ENCODE data around the gene GFAP. TPM values are rescaled to one million over a fixed set of nuclear protein-coding genes. Genes with fewer than 3 reads are reported as not detected.

Gene GFAP
- total RNA-seq, 1 donor from 2014 or later: 0.09 TPM

DNA sequence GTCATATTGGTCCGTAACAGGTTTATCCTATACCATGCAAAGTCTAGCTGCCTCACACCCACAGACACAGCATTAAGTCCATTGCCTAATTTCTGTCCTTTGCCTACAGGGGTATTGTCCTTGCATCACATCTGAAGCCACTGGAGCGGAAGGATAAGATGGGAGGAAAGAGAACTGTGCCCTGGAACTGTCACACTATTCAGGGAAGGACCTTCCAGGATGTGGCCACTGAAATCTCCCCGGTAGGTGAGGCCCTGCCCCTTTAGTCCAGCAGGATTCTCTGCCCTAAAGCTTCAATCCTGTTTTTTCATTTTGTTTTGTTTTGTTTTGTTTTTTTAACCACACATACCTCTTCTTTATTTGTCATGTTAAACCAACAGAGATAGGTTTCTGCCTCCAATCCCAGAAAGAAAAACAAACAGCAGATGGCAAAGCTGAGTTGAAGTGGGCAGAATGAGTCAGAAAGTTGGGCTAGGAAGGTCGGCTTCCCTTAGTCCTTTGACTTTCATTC, 13.8 kb downstream of the GFAP start:
- no peak for DNase-seq (ENCODE audit: low spot score)

DNA sequence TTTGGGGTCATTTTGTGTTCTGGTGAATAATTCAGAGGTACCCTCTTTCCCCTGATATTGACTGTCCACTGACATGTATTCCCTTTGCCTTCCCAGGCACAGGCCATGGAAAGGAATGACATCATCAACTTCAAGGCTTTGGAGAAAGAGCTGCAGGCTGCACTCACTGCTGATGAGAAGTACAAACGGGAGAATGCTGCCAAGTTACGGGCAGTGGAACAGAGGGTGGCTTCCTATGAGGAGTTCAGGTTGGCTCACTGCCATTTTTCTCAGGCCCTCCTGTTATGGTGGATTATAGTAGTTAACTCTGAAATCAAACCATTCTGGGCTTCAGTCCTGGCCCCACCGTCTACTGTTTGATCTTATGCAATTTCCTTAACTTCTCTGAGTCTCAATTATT, 14.4 kb downstream of the GFAP start:
- DNase-seq (ENCODE audit: low spot score): no peak

DNA sequence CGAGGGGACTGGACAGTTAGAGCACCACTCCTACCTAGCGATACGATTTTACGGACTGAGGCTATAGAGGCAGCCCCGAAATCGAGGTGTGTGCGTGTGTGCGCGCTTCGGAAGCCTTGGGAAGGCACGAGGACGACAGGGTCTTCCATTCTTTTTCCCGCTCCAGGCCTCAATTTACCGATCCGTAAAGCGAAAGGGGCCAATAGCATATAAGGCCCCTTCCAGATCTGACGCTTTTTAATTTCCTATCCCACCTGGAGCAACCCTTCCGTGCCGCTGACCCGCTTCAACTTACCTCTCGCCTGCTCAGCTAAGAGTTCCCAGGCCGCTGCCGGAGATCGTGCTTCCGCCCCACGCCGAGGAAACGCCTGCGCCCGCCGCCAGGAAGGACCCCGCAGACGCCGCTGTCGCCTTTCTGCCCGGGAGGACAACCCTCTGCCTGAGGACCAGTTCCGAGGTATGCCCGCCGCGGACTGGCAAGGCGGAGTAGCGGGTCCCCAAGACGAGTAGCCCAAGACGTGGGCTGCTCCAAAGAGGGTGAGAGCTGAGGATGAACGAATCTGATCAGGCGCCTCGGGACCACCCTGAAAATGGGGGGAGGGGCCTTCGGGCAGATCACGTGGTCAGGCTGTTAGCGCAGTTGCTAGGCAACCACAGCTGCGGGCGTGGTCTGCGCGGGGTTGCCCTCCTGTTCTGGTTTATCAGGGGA, 16.1 kb downstream of the GFAP start, which contains the start of gene EFTUD2:
TSS of gene EFTUD2 (minus strand) at position 372 of the 709 bp plus-strand sequence. CDS start 4,924 bp downstream, outside the sequence.
- DNase-seq (ENCODE audit: low spot score): peak; percentile 92

DNA sequence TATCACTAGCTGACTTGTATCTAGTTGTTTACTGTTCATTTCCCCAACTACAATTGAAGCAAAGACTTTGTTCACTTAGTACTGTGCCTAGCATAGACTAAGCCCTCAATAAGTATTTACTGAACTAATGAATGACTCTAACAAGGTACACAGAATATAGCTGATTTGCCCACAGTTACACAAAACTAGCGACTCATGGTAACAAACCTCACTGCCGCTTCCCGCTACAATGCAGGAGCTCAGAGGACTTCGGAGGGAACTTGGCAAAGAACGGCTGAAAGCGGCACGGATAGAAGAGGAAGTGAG, 16.6 kb downstream of the GFAP start:
- DNase-seq (ENCODE audit: low spot score): no peak

DNA sequence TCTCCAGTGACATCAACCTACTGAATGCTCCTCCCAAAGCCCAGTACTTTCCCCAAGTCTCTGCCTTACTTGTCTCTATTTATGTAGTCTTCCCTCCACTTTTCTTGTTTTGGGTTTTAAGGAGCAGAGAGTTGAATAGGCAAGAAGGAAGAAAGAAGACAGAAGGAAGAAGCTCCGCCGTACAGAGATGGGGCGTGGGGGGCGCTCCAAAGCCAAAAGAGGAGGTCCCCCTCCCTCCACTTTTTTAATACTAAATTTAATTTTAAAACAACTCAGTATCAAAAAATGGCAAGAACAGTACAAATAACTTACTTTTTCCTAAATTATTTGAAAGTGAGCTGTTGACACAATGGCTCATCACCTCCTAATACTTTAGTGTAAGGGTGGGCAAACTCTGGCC, 20.7 kb downstream of the GFAP start:
- DNase-seq (ENCODE audit: low spot score): no peak

DNA sequence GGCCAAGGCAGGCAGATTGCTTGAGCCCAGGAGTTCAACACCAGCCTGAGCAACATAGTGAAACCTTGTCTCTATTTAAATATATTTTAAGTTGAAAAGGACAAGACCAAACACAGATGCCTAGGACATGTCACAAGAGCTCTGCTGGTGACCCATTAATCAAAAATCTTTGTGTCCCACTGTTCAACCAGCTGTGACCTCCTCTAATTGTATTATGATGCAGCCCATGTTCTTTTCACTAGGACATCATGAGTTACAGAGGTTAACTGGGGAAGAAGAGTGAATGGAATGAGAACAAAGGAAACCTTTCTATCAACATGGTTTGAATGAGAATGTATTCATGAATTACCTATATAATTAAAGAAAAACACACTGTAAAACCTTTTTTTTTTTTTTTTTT, 23.1 kb downstream of the GFAP start:
- DNase-seq (ENCODE audit: low spot score): no peak

DNA sequence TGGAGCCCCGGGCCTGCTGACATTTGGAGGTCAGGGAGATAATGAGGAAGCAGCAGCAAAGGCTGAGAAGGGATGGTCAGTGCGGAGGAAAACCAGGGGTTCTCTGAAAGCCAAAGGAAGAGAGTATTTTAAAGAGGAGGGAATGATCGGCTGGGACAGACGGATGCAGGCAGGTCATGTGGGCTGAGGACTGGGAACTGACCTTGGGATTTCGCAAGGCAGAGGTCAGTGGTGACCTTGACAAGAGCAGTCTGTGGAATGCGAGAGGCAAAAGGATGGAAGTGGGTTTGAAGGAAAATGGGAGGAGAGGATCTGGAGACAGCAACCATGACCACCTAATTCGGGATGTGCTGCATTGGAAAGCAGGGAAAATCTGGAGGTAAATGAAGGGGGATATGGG, 26.3 kb downstream of the GFAP start:
- no peak for DNase-seq (ENCODE audit: low spot score)

DNA sequence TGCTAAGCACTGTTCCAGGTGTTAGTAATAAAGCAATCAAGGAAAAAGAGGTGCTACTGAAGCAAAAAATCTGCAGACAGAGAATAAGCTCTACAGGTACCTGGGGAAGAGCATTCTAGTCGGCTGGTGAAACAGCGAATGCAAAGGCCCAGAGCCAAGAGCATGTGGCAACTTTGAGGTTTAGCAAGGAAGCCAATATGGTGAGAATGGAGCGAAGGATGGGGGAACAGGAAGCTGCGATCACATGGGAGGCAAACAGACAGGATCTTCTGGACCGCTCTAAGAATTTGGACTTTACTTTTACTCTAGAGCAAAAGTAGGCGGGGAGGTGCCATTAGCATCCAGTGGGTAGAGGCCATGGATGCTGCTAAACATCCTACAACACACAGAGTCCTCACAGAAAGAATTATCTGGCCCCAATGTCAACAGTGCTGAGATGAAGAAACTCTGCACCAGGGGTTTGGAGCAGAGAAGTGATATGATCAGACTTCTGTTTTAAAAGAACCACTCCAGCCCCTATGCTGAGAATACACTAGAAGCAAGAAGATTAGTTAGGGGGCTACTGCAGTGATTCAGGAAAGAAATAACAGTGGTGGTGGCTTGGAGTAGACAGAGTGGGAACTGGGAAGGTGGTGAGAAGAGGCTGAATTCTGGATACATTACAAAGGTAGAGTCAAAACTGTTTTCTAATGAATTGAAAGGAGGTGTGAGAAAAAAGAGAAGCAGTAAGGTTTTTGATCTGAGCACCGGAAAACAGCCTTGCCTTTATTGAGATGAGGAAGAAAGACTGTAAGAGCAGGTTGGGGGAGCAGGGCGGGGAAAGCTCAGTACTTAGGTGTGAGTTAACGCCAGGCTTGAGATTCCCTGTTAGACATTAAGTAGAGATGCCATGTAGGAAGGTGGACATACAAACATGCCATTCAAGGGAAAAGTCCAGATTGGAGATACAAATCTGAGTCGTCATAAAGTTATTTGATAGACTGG, 27.0 kb downstream of the GFAP start:
- DNase-seq (ENCODE audit: low spot score): no peak

DNA sequence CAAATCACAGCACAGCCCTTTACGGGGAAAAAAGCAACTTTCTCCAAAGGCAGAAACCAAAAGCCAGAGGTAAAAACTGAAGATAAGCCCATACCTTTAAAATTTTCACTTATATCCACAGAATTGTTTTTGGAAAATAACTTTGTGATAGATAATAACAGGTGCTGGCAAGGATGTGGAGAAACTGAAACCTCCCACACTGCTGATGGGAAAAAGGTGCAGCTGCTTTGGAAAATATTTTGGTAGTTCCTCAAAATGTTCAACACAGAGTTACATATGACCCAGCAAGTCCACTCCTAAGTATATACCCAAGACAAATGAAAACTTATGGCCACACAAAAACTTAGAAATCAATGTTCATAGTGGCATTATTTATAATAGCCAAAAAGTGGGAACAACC, 28.3 kb downstream of the GFAP start:
- DNase-seq (ENCODE audit: low spot score): no peak

DNA sequence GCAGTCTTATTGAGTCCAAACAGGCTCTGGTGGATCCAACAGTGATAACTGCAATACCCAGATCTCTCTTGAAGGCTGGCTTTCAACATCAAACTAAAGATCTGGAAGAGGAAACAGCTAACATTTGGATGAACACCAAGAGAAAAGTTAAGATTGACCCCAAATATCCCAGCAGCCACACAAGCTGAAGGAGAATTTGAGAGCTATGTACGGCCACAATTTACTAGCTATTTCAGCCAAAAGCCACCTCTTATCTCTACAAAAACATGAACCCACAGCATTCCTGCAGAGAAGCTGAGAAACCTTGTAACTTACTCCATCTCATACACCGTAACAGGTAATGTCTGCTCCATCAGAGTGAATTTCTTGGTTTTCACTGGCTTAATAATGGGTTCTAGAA, 30.4 kb downstream of the GFAP start:
- DNase-seq (ENCODE audit: low spot score): no peak

DNA sequence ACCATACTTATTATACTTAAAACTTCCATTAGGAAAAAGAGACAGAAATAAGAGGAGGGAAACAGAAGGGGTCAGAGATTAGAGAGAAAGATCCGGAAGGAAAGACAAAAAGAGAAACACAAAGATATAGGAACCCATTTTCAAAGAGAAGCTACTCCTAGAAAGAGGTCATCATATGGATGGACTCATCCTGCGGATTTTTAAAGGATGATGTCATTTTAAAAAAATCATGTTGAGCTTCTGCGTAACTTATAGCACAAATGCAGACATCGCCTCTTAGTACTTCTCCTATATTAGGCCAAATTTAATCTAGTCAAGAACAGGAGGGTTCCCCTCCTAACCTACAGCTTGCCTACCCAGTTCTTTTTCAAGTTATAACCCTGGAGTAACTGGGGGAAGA, 34.2 kb downstream of the GFAP start:
- DNase-seq (ENCODE audit: low spot score): no peak

DNA sequence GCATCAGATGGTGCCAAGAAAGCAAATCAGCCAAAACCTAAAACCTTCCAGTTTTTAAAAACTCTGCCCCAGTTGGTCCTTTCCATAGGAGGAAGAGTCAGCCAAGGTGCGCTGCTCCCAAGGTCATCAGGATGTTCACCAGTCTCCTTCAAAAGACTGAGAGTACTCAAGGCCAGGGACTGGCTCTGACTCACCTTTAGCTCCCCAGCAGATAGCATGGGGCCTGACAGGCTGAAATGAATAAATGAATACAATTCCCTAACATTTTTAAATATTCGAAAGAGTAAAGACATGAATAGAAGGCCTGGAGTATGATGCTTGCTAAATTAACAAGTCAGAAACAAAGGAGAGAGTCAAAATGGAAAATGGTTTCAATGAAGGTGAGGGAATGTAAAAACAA, 35.2 kb downstream of the GFAP start:
- no peak for DNase-seq (ENCODE audit: low spot score)

DNA sequence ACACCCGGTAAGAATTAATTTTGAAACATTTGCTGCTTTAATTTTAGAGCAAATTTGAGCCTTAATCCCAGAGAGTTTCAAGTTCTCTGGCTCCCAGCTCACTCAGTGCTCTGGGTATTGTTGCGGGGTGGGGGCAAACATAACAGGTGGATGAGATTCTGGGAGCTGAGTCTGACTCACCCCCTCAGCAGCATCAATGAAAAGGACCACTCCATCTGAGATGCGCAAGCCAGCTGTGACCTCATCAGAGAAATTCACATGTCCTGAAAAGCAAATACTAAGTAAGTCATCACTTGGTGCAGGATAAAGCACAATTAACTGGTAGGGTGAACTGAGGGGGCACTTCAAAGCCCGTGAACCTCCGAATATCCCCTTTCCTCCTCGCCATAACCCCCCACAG, 35.9 kb downstream of the GFAP start:
- no peak for DNase-seq (ENCODE audit: low spot score)

DNA sequence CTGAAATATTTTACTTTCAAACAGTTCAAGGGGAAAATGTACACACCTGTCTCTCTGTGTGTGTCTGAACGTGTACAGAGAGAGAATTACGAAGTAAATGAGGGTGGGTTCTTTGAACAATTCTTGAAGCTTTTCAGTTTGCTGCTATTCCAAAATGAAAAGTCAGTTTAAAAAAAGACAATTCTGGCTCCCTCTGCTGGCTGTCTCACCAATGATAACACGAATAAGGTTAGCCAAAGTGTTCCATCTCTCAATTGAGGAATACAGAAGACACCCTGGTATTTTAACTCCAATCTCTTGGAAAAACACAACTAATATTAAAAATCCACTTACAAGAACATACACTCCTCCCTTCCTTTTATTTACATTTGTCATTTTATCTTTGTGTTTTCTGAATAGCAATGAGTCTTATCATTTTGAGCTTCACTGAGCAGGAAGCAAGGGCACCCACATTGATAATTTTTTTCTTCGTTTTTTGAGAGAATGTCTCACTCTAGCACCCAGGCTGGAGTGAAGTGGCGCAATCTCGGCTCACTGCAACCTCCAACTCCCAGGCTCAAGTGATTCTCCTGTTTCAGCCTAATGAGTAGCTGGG, 36.6 kb downstream of the GFAP start:
- peak; percentile 36 for DNase-seq (ENCODE audit: low spot score)

DNA sequence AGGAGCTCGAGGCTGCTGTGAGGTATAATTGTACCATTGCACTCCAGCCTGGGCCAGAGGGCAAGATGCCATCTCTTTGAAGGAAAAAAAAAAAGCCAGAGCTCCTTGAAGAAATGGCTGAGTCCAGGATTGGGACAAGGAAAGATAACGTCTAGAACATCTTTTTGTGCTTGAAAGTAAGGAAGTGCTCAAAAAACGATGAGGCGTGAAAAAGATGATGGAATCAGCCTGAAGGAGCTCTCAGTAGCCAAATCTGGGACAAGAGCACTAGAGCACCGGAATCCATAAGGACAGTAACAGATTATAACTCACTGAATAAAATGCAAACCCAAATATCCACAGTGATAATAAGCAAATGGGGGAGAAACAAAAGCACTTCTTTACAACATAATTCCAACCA, 38.2 kb downstream of the GFAP start:
- no peak for DNase-seq (ENCODE audit: low spot score)

DNA sequence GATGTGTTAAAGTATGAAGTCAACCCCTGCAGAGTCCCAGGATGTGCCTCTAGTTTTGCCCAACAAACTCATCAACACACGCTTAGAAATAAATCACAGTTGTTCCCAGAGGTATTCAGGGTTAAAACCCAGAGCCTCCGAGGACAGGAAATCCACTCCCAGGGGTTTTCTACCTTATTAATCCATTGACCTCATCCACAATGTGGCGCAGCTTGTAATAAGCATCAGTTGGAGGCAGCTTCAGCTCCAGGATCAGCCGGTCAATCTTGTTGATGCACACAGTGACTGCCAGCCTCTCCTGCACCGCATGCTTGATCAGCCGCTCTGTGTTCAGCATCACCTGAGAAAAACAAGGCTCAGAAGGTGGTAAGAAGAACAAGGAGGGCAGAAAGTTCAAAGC, 39.5 kb downstream of the GFAP start:
- DNase-seq (ENCODE audit: low spot score): no peak

DNA sequence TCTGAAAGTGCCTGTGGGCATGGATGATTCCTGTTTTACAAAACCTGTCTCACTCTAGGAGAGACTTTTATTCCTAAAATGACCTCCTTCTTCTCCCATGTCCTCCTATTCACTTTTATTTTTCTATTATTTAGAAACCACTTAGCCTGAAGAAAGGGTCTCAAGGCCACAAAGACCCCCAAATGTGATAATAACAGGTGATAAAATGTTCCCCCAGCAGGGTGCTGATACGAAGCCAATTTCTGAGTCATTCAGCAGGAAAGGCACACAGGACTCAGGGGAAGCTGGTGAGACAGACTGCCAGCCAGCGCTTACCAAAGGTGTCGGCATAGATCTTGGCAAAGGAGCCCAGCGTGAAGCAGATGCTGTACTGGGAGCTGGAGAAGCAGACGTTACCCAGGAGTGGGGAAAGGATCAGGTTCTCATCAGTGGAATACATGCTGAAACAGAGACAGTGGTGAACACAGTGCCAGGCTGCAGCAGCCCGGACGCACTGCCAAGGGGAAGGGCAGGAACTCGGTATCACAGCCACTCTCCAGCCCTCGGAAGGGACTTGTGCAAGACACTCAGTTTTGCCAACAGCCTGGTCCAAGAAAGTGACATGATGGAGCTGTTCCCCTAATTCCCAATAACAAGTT, 43.0 kb downstream of the GFAP start:
- no peak for DNase-seq (ENCODE audit: low spot score)

DNA sequence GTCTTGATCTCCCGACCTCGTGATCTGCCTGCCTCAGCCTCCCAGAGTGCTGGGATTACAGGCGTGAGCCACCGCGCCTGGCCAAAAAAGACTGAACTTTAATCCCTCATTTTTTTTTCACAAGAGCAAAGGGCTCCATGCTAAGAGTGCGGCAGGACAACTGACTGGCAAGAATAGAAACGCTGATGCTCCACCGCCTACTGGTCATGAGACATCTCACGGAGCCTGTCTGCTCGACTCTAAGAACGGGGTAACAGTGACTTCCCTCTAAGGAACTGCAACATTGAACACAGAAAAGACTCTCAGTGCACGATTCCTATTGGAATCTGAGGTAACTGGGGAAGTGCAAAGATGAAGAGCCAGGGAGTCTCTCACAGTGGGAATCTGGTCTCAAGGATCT, 43.7 kb downstream of the GFAP start:
- DNase-seq (ENCODE audit: low spot score): no peak

DNA sequence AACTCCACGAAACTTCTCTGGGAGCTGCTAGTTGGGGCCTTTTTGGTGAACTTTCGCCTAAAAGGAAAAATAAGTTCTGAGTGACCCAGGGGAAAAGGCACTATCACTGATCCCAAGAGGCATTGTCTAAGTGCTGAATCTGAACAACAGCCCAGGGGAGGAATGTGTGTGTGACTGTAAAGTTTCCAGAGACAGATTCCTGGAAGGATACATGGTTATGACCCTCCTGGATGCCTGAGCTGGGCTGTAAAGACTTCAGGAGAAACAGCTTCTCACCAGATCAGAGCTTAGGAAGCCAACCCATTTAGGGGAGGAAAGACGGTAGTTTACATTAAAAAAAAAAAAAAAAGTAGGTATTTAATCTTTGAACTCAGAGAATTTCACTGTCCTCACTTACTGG, 47.5 kb downstream of the GFAP start:
- no peak for DNase-seq (ENCODE audit: low spot score)

DNA sequence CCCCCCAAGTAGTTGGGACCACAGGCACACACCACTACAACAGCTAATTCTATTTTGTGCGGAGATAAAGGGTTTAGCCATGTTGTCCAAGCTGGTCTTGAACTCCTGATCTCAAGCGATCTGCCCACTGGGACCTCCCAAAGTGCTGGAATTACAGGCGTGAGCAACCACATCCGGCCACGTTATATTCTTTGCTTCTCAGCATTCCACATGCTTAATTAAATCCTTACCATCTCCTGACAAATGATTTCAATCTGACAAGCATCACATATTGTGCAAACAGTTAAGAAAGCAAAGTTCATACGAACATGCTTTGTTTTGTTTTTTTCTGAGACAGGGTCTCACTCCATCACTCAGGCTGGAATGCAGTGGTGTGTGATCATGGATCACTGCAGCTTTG, 49.4 kb downstream of the GFAP start:
- no peak for DNase-seq (ENCODE audit: low spot score)

DNA sequence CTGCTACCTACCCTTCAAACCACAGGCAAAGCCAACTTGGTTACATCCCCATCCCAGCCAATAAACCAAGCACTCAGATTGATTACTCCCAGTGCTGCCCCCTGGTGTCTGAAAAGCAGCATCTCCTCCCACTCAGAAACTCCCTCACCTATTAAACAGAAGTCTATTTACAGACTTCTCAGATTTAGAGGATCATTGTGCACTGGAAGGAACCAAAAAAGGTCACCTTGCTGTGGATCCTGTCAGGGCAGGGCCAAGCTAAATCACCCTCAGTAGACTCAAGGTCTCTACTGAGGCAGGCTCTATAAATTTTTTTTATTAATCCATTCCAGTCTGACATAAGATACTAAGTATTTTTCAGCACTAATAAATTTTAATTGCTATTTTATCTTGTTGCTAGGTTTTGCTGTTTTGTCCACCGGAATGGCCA, 50.1 kb downstream of the GFAP start:
- peak; percentile 60 for DNase-seq (ENCODE audit: low spot score)

DNA sequence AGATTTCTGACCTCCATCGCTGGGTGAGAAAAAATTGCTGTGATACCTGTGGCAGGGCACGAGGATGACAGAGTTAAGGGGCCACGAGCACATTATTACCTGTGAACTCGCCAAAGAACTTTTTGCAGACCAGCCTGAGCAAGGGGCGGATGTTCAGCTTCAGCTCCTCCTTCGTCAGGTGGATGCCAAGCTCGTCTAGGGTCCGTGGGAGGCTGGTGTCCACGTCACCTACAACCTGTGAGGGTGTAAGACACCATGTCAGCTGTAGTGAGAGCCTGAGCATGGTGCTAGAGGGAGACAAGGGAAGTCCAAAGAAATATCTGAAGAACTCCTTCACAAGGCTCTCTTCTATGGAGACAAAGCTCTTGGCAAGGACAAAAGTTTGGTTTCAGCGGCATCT, 50.5 kb downstream of the GFAP start:
- no peak for DNase-seq (ENCODE audit: low spot score)

Data from mucosa of gallbladder (tissue), 1 donor.